Measurements from ENCODE around the gene AMOTL1. TPM values are rescaled to one million over a fixed set of nuclear protein-coding genes. Genes with fewer than 3 reads are reported as not detected.
A peak's percentile ranks its signal among the peaks of the same experiment; 100 is the strongest.

Gene AMOTL1
- total and polyA plus RNA-seq, 2 donors from 2014 or later, result 6.1 to 52.3 TPM

GRCh38 chr11:94838027-94838731 lies 70.0 kb downstream of the AMOTL1 start:
- Histone ChIP-seq H3K9me3 (ENCODE audit: control insufficient read depth in 2 of 3, insufficient read depth in 1 of 3, low read length in 3 of 3) (no peaks in the 10 kb centered on the region), H3K27ac (ENCODE audit: low read depth in 2 of 2, low read length in 2 of 2) (no peak overlapping the region), H3K4me3 (ENCODE audit: low read length in 3 of 3) (no peak overlapping the region), H3K9ac (ENCODE audit: low read length in 3 of 3) (no peak overlapping the region), H3K4me1 (ENCODE audit: control insufficient read depth in 2 of 3, insufficient read depth in 2 of 3, low read depth in 1 of 3, low read length in 3 of 3) (peaks cover 0 to 3% (median 2%) of the 10 kb centered on the region in 3 donors), H3K36me3 (ENCODE audit: control insufficient read depth in 2 of 3, insufficient read depth in 3 of 3, low read length in 3 of 3) (peaks cover 0 to 4% (median 0%) of the 10 kb centered on the region in 3 donors), H3K27me3 (ENCODE audit: control insufficient read depth, insufficient read depth, low read length) (no peaks in the 10 kb centered on the region)
- no peak for FAIRE-seq
- TF ChIP-seq, protein P1, sequence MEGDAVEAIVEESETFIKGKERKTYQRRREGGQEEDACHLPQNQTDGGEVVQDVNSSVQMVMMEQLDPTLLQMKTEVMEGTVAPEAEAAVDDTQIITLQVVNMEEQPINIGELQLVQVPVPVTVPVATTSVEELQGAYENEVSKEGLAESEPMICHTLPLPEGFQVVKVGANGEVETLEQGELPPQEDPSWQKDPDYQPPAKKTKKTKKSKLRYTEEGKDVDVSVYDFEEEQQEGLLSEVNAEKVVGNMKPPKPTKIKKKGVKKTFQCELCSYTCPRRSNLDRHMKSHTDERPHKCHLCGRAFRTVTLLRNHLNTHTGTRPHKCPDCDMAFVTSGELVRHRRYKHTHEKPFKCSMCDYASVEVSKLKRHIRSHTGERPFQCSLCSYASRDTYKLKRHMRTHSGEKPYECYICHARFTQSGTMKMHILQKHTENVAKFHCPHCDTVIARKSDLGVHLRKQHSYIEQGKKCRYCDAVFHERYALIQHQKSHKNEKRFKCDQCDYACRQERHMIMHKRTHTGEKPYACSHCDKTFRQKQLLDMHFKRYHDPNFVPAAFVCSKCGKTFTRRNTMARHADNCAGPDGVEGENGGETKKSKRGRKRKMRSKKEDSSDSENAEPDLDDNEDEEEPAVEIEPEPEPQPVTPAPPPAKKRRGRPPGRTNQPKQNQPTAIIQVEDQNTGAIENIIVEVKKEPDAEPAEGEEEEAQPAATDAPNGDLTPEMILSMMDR (IDR thresholded peaks at IDR 0.05; ENCODE audit: borderline replicate concordance, extremely low read depth, insufficient read depth), result no peak
- intact Hi-C loops (cut with DNase I), result no loop called here
- DNase-seq, result no peak

- no peak overlapping the region for H3K27ac ChIP-seq (ENCODE audit: low read depth in 2 of 2, low read length in 2 of 2)
- DNase-seq, result peak in 2 of 5 donors; percentile 22 to 85
Measured at GRCh38 chr11:94840209-94840608, 72.1 kb downstream of the AMOTL1 start.

DNA sequence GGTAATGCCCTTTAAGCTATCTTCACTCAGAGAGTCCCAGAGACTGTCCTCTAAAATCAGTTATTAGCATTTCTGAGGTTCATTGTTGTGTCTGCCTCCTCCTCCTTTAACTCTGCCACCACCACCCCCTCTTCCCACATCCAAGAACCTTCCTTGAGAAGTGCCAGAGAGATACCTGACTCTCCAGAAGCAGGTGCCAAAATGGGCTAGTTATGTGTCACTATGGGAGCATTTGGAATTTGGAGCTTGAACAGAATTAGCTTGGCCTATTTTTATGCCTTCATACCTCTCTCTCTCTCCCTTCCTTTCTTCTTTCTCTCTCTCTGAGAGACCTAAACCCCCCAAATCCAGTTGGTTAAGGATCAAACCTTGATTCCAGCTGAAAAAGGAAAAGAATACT lies 75.9 kb downstream of the AMOTL1 start:
- no peak for DNase-seq
- no peak overlapping the region for H3K27ac ChIP-seq (ENCODE audit: low read depth in 2 of 2, low read length in 2 of 2)
- no peaks in the 10 kb centered on the region for H3K27me3 ChIP-seq (ENCODE audit: control insufficient read depth, insufficient read depth, low read length)
- H3K36me3 ChIP-seq (ENCODE audit: control insufficient read depth in 2 of 3, insufficient read depth in 3 of 3, low read length in 3 of 3), result no peaks in the 10 kb centered on the region
- H3K9ac ChIP-seq (ENCODE audit: low read length in 3 of 3), result no peak overlapping the region
- intact Hi-C loops (cut with DNase I), result no loop called here
- no peaks in the 10 kb centered on the region for H3K9me3 ChIP-seq (ENCODE audit: control insufficient read depth in 2 of 3, insufficient read depth in 1 of 3, low read length in 3 of 3)
- H3K4me1 ChIP-seq (ENCODE audit: control insufficient read depth in 2 of 3, insufficient read depth in 2 of 3, low read depth in 1 of 3, low read length in 3 of 3), result peaks cover 0 to 3% (median 0%) of the 10 kb centered on the region in 3 donors
- no peak for FAIRE-seq
- TF ChIP-seq, protein P1 (IDR thresholded peaks at IDR 0.05; ENCODE audit: borderline replicate concordance, extremely low read depth, insufficient read depth), result no peak
- H3K4me3 ChIP-seq (ENCODE audit: low read length in 3 of 3), result no peak overlapping the region

More at GRCh38 chr11:94840209-94840608, 72.1 kb downstream of the AMOTL1 start:
- Histone ChIP-seq H3K9me3 (ENCODE audit: control insufficient read depth in 2 of 3, insufficient read depth in 1 of 3, low read length in 3 of 3) (no peaks in the 10 kb centered on the region), H3K27me3 (ENCODE audit: control insufficient read depth, insufficient read depth, low read length) (no peaks in the 10 kb centered on the region), H3K4me1 (ENCODE audit: control insufficient read depth in 2 of 3, insufficient read depth in 2 of 3, low read depth in 1 of 3, low read length in 3 of 3) (peaks cover 0 to 3% (median 2%) of the 10 kb centered on the region in 3 donors), H3K9ac (ENCODE audit: low read length in 3 of 3) (no peak overlapping the region), H3K4me3 (ENCODE audit: low read length in 3 of 3) (no peak overlapping the region), H3K36me3 (ENCODE audit: control insufficient read depth in 2 of 3, insufficient read depth in 3 of 3, low read length in 3 of 3) (no peaks in the 10 kb centered on the region)
- intact Hi-C loops (cut with DNase I), result no loop called here
- no peak for FAIRE-seq
- TF ChIP-seq, protein P1 (IDR thresholded peaks at IDR 0.05; ENCODE audit: borderline replicate concordance, extremely low read depth, insufficient read depth), result no peak
